ENCODE data around the gene MMP15. TPM values are rescaled to one million over a fixed set of nuclear protein-coding genes. Genes with fewer than 3 reads are reported as not detected.

Gene MMP15
- total RNA-seq, 1 donor from 2014 or later = 62.2 TPM

- intact Hi-C loops (cut with micrococcal nuclease) = no loop called here
- ATAC-seq (no peak), DNase-seq (no peak)
Observed at GRCh38 chr16:58043571-58044155, 18.1 kb downstream of the MMP15 start.

- no peak for DNase-seq
- intact Hi-C loops (cut with micrococcal nuclease) = no loop called here
Observed at GRCh38 chr16:58044266-58045019, 18.9 kb downstream of the MMP15 start.

DNA sequence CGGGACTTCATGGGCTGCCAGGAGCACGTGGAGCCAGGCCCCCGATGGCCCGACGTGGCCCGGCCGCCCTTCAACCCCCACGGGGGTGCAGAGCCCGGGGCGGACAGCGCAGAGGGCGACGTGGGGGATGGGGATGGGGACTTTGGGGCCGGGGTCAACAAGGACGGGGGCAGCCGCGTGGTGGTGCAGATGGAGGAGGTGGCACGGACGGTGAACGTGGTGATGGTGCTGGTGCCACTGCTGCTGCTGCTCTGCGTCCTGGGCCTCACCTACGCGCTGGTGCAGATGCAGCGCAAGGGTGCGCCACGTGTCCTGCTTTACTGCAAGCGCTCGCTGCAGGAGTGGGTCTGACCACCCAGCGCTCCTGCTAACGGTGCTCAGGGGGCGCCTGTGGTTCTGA lies 19.5 kb downstream of the MMP15 start:
- ATAC-seq (no peak), DNase-seq (peak; percentile 16)
- intact Hi-C loops (cut with micrococcal nuclease) = no loop called here

More at GRCh38 chr16:58044266-58045019, 18.9 kb downstream of the MMP15 start:
- peak; percentile 5 for ATAC-seq

DNA sequence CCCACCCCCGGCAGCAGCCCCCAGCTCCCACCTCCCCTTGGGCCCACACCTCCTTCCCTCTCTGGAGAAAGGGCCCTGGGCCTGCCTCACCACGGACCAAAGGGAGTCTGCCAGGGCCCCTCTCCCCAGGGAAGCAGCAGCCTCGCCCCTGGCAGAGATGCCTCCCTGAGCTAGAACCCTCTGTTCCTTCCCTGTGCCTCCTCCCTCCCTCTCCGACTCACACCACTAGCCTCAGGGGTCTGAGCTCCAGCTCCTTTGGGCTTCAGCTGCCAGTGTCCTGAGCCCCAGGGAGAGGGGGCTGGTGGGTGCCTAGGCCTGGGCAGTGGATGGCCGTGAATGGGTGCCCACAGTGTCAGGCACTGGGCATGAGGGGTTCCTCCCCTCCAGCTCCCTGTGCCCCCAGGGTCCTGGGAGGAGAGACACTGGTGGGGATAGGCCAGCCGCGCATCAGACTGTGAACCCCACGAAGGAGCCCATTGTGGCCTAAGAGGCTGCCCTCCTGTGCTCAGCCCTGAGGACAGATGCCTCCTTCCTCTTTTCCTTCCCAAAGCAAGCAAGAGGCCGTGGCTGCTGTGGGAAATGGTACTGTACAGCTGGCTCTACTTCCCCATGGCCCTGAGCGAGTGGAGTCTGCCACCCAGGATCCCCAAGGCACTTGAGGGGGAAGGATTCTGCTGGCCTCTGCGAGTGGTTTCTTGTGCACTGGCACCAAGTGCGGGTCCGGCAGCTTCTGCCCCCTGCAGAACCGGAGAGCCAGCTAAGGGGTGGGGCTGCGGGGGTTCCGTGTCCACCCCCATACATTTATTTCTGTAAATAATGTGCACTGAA lies 20.7 kb downstream of the MMP15 start:
- intact Hi-C loops (cut with micrococcal nuclease) = no loop called here
- ATAC-seq (no peak), DNase-seq (no peak)

- ATAC-seq = peak; percentile 29
- intact Hi-C loops (cut with micrococcal nuclease) = no loop called here
- peak; percentile 8 for DNase-seq
Observed at GRCh38 chr16:58046936-58047335, 21.4 kb downstream of the MMP15 start.

GRCh38 chr16:58047557-58048348 lies 22.2 kb downstream of the MMP15 start:
- DNase-seq = no peak
- intact Hi-C loops (cut with micrococcal nuclease) = no loop called here
- ATAC-seq = peak; percentile 28

- DNase-seq (peak; percentile 15), ATAC-seq (no peak)
- intact Hi-C loops (cut with micrococcal nuclease) = no loop called here
Observed at GRCh38 chr16:58048494-58049231, 23.1 kb downstream of the MMP15 start.

DNA sequence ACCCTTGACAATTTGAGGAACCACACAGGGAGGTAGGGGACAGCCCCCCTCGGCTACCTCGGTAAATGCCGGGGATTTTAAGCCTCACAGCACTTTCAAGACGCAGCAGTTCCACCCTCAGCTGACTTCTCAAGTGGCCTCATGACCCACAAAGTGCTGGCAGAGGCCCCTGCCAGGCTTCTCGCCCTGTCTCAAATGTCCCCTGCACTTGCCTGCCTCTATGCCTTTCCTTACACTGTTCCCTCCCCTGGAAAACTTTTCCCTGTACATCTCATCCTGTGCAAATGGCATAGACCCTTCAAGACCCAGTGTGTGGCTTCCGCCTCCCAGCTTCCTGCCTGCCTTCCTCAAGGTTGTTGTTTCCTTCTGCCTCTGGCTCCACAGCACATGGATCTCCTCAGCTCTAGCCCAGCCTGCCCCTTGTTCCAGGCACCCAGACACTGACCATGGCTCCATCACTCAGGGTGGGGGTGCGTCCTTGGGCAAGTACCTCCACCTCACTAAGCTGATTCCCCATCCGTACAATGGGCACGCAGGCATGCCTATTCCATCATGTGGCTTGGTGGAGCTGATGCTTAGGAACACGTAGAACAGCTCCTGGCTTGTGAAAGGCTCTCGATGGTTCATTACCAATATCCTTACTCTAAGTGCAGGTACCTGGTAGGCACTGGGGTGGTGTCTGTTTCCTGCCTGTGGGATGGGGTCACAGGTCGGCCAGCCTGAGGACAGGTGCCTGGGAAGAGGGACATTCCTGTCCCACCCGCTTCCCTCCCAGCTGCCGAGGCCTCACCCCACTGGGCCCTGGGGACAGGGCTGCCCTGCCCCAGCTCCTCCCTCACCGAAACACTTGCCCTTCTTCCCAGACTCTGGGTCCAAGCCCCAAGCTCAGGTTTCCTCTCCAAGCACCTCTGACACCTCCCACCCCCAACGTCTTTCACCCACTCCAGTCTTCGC lies 24.0 kb downstream of the MMP15 start:
- intact Hi-C loops (cut with micrococcal nuclease) = no loop called here
- ATAC-seq (peak; percentile 12), DNase-seq (peak; percentile 25)

DNA sequence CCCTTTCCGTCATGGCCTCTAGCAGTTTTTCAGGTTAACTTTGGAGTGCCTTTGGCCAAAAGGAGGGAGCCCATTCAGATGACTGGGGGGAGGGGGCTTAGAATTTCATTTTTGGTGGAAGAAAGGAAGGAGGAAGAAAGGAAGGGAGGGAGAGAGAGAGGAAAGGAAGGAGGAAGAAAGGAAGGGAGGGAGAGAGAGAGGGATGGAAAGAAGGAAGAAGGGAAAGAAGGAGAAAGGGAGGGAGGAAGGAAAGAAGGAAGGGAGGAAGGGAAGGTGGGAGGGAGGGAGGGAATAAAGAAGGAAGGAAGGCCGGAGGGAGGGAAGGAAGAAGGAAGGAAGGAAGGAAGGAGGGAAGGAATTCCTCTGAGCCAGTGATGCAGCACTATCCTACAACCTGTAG lies 25.7 kb downstream of the MMP15 start:
- ATAC-seq (no peak), DNase-seq (no peak)
- intact Hi-C loops (cut with micrococcal nuclease) = no loop called here

DNA sequence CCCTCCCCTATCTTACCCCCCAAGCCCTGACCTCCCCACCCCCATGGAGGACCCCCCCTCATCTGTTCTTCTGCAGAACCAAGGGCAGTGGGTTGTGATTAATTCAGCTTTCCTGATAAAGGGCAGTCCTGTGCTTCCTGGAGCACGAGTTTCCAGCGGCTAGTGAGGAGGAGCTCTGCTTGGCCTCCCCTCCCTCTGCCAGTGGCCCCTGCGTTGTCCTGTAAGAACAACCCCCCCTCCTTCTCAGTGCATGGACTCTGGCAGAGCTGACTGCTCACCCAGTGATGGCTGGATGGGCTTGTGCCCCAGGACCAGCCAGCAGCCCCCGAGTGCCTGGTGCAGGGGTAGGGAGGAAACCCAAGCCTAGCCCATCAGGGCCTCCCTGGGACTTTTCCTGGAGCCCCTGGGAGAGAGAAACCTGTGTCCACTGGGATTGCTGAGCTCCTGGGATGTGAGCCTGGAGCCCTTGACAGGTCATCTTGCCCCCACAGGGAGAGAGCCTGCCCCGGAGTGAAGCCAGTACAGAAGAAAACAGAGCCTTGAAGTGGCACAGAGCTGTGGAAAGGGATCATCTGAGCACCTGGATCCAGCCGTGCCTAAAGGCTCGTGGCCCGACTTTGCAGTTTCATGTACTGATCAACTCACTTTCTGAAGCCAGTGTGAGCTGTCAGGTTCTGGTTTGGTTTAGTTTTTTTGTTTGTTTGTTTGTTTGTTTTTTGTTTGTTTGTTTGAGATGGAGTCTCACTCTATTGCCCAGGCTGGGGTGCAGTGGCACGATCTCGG lies 26.5 kb downstream of the MMP15 start:
- DNase-seq (no peak), ATAC-seq (no peak)
- intact Hi-C loops (cut with micrococcal nuclease) = no loop called here

DNA sequence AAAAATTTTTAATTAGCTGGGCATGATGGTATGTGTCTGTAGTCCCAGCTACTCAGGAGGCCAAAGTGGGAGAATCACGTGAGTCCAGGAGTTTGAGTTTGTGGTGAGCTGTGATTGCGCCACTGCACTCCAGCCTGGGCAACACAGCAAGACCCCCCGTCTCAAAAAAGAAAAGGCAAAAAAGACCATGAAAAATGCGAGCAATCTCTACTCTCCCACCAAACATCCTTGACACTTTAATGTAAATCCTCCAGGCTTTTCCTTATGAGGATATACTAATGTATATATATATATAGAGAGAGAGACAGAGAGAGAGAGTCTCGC lies 28.1 kb downstream of the MMP15 start:
- DNase-seq = no peak

DNA sequence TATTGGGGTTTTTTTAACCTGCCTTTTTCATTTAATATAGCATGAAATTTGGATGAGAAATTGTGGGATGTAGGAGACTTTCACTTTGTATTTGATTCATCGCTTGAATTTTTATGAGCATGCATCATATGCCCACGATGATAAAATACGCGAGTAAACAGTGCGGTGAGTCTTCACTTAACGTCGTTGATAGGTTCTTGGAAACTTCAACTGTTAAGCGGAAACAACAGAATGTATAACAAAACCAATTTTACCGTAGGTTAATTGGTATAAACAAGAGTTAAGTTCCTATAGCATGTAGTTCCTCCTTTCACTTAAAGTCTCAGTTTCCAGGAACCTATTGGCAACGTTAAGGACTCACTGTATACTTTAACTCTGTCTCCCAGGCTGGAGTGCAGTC lies 28.7 kb downstream of the MMP15 start:
- intact Hi-C loops (cut with micrococcal nuclease) = no loop called here
- DNase-seq = no peak
- ATAC-seq = no peak

More for the DNA sequence above, 28.1 kb downstream of the MMP15 start:
- no peak for ATAC-seq
- intact Hi-C loops (cut with micrococcal nuclease) = no loop called here

GRCh38 chr16:58056580-58056979 lies 31.0 kb downstream of the MMP15 start:
- DNase-seq (no peak), ATAC-seq (no peak)
- intact Hi-C loops (cut with micrococcal nuclease) = no loop called here

DNA sequence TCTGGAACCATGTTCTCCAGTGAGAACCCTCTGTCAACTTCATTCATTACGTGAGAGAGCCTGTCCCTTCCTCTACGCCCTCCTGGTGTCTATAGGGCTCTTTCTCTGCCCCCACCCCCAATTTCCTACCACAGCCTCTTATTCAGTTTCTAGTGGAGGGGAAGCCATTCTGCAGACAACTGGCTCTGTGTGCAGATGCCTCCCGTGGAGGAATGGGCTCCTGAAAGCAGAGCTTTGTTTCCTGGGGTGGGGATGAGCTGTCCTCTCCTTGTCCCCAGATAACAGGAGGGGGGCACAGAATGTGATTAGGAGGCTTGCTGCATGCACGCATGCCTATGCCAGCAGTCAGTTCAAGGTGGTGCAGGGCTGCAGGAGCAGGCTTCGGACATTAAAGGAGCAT lies 31.6 kb downstream of the MMP15 start:
- intact Hi-C loops (cut with micrococcal nuclease) = no loop called here
- DNase-seq (no peak), ATAC-seq (no peak)

DNA sequence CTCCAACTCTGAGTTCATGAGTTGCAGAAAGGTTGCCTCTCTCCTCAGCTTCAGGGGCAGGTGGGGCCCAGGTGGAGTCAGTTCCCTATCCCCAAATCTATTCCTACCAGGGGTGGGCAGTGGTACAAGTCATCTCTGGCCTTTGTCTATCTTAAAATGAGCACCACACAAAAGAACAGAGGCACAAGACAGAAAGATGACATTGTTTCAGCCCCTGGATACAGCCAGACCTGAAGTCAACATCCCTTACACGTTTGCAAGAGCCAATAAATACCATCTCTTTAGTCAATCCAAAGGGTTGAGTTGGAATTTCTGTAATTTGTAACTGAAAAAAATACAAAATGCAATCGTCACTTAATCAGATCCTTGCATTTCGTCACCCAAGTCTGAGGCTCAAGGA lies 32.2 kb downstream of the MMP15 start:
- ATAC-seq (no peak), DNase-seq (no peak)
- intact Hi-C loops (cut with micrococcal nuclease) = no loop called here

- ATAC-seq = no peak
- no peak for DNase-seq
- intact Hi-C loops (cut with micrococcal nuclease) = no loop called here
Observed at GRCh38 chr16:58062821-58063220, 37.3 kb downstream of the MMP15 start.

All from left ventricle myocardium superior (tissue), 1 donor.